Endothelial cell of umbilical vein (primary cell): ENCODE measurements around the gene TNN. TPM values are rescaled to one million over a fixed set of nuclear protein-coding genes. Genes with fewer than 3 reads are reported as not detected.

Experiments used
- BruUV-seq: library from RNA; stranded (reverse); fragments of 400-500 nt; replicated peaks from 2 replicates; lab custom pipeline; 2021; lab: Mats Ljungman, UMichigan
- CTCF ChIA-PET: fragments of 300-600, 350-600 bp; sonication (Branson Sonifier 250); formaldehyde crosslinking; loops from one replicate; lab custom pipeline; 2021; ENCODE audit warnings: antibody characterized with exemption, inconsistent platforms; lab: Charles Lee
- POLR2A ChIA-PET: fragments of 300-600, 350-600 bp; sonication (Branson Sonifier 250); formaldehyde crosslinking; loops from one replicate; lab custom pipeline; 2021; ENCODE audit warnings: antibody characterized with exemption, inconsistent platforms; lab: Charles Lee
- DNase-seq: peaks from one replicate; pipeline ENCODE4 v3.0.0-alpha.2; 2011; ENCODE audit warnings: low read depth, low spot score
- FAIRE-seq: peaks from 2 replicates; lab custom pipeline; 2011; peaks lifted over from hg19 to GRCh38; lab: Jason Lieb, UNC
- H2AFZ ChIP-seq: 2 replicates; pipeline ENCODE4 v1.6.0; 2012; ENCODE audit warnings: low read depth, low read length, control low read depth, inconsistent platforms
- H3K27ac ChIP-seq: 2 replicates; pipeline ENCODE4 v1.5.1; 2011; ENCODE audit warnings: low read depth, mild to moderate bottlenecking, control low read depth, low read length, moderate library complexity; ENCODE audit not compliant: insufficient read depth
- H3K27me3 ChIP-seq, 2 experiments: 2 replicates each; pipeline versions ENCODE4 v1.6.0 to v1.6.1; 2011; ENCODE audit warnings: low read length in 2 of 2, mixed read lengths in 1 of 2; ENCODE audit not compliant: control insufficient read depth in 2 of 2, insufficient read depth in 2 of 2
- H3K36me3 ChIP-seq, 2 experiments: 2 replicates in 1 of 2; 3 replicates in 1 of 2; pipeline ENCODE4 v1.5.1; 2011; ENCODE audit warnings: low read length in 2 of 2, mild to moderate bottlenecking in 1 of 2, moderate library complexity in 1 of 2; ENCODE audit not compliant: control insufficient read depth in 2 of 2, insufficient read depth in 2 of 2; ENCODE audit errors: extremely low read depth in 1 of 2
- H3K4me1 ChIP-seq: 3 replicates; pipeline ENCODE4 v1.5.1; 2011; ENCODE audit warnings: mild to moderate bottlenecking, low read length; ENCODE audit not compliant: control insufficient read depth, insufficient read depth; ENCODE audit errors: extremely low read depth
- H3K4me2 ChIP-seq: 2 replicates; pipeline ENCODE4 v1.6.1; 2011; ENCODE audit warnings: low read length, control low read depth, mixed read lengths; ENCODE audit not compliant: insufficient read depth
- H3K4me3 ChIP-seq, 3 experiments: fragments of 200-600 bp in 1 of 3; sonication (generic), shearing (Covaris generic) in 1 of 3; replicated peaks in 1 of 3; 2 replicates each; pipeline ENCODE4 v1.5.1; 2011 to 2016; ENCODE audit warnings: control low read depth in 3 of 3, low read length in 3 of 3, mild to moderate bottlenecking in 2 of 3, inconsistent platforms in 1 of 3, low read depth in 1 of 3, moderate library complexity in 1 of 3; ENCODE audit not compliant: insufficient read depth in 1 of 3
- H3K79me2 ChIP-seq: 2 replicates; pipeline ENCODE4 v1.6.0; 2012; ENCODE audit warnings: low read length, inconsistent platforms; ENCODE audit not compliant: control insufficient read depth, insufficient read depth
- H3K9ac ChIP-seq: replicated peaks from 2 replicates; pipeline ENCODE3; 2011; ENCODE audit warnings: low read length, control low read depth; ENCODE audit not compliant: insufficient read depth; ENCODE audit errors: extremely low read depth
- H3K9me1 ChIP-seq: replicated peaks from 3 replicates; pipeline ENCODE4 v1.6.0; 2011; ENCODE audit warnings: mild to moderate bottlenecking, low read length; ENCODE audit not compliant: control insufficient read depth, insufficient read depth; ENCODE audit errors: extremely low read depth
- H3K9me3 ChIP-seq: replicated peaks from 2 replicates; pipeline ENCODE4 v1.5.1; 2012; ENCODE audit warnings: low read length, inconsistent platforms; ENCODE audit not compliant: control insufficient read depth, insufficient read depth
- H4K20me1 ChIP-seq: replicated peaks from 2 replicates; pipeline ENCODE3; 2011; ENCODE audit warnings: mild to moderate bottlenecking, low read length; ENCODE audit not compliant: control insufficient read depth, insufficient read depth; ENCODE audit errors: extremely low read depth
- CTCF ChIP-seq, 2 donors: IDR thresholded peaks; 1 replicate in 1 of 2; 2 replicates in 1 of 2; pipeline ENCODE4 v1.5.1; 2011; ENCODE audit warnings: low read length in 2 of 2, mild to moderate bottlenecking in 2 of 2, moderate library complexity in 2 of 2, control low read depth in 1 of 2, inconsistent platforms in 1 of 2, low read depth in 1 of 2; ENCODE audit not compliant: insufficient read depth in 1 of 2; ENCODE audit errors: extremely low read depth in 1 of 2
- EZH2 ChIP-seq: IDR thresholded peaks from 2 replicates; pipeline ENCODE4 v1.6.1; 2012; ENCODE audit warnings: borderline replicate concordance, low read depth, mild to moderate bottlenecking, moderate library complexity, low read length, inconsistent platforms; ENCODE audit not compliant: severe bottlenecking
- FOS ChIP-seq: IDR thresholded peaks from 2 replicates; pipeline ENCODE4 v1.6.1; 2011; ENCODE audit warnings: mild to moderate bottlenecking, low read length, moderate library complexity, borderline replicate concordance; ENCODE audit not compliant: insufficient read depth
- GATA2 ChIP-seq: IDR thresholded peaks from 2 replicates; pipeline ENCODE4 v1.7.0; 2011; ENCODE audit warnings: low read depth, mild to moderate bottlenecking, moderate library complexity, mixed read lengths, low read length; ENCODE audit not compliant: insufficient read length, insufficient read depth
- JUN ChIP-seq: IDR thresholded peaks from 2 replicates; pipeline ENCODE4 v1.6.1; 2011; ENCODE audit warnings: borderline replicate concordance, low read depth; ENCODE audit not compliant: insufficient read length, insufficient read depth
- MAX ChIP-seq: IDR thresholded peaks from 2 replicates; pipeline ENCODE4 v1.6.1; 2011; ENCODE audit not compliant: insufficient read depth, insufficient read length
- MYC ChIP-seq: IDR thresholded peaks from one replicate; pipeline ENCODE4 v1.6.1; 2011; ENCODE audit warnings: mild to moderate bottlenecking, low read depth, low read length
- POLR2A ChIP-seq: IDR thresholded peaks from 2 replicates; pipeline ENCODE4 v1.6.1; 2012; ENCODE audit warnings: low read depth, mild to moderate bottlenecking, control low read depth, low read length
- POLR2AphosphoS5 ChIP-seq: IDR thresholded peaks from 2 replicates; pipeline ENCODE4 v1.6.1; 2012; ENCODE audit warnings: low read depth, mild to moderate bottlenecking, control low read depth, low read length, moderate library complexity; ENCODE audit not compliant: insufficient read depth
- dilution Hi-C: fragments of 300-500 bp; cut with MboI; formaldehyde crosslinking; loops from one replicate; pipeline ENCODE4 v1.15.0; 2019; ENCODE audit warnings: low sequenced_read_pairs; ENCODE audit not compliant: extremely low pct_ligation_motif_present
- intact Hi-C: fragments of 100-400 bp; cut with micrococcal nuclease; formaldehyde crosslinking; loops from one replicate; pipeline ENCODE4 v1.10.0; 2022
- polyA plus RNA-seq, 4 experiments: library from polyadenylated mRNA; depleted of rRNA in 3 of 4; stranded (reverse) in 3 of 4; unstranded in 1 of 4; fragments of >200 nt; gene quantifications; 2 replicates each; pipeline versions ENCODE4 v1.2.1 to v1.2.3, GENCODE V29; 2011 to 2012; ENCODE audit warnings: missing spikeins in 1 of 4
- total RNA-seq: library from RNA; stranded (reverse); gene quantifications from 2 replicates; pipeline ENCODE4 v1.2.3, GENCODE V29; 2021

Gene TNN
- total and polyA plus RNA-seq, 2 donors (not counting 3 experiments of a cell fraction or from before 2014, with no cell fraction given) = not detected

DNA sequence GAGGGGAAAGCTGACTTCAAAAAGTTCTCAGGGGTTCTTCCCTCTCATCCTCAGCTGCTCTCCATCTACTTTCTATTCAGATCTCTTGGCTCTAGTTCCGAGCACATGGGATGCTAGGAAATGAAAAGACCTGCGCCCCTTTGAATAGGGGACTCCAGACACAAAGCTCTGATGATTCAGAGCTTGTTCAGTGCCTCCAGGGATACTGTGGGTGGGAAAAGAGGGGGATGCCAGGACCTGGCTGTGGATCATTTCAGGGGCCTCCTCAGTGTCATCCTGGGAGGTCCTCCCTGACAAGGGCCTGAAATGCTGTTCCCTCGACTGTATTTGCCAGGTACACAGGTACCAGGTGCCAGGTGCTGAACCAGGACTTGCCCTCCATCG is 125.9 kb downstream of the TNN start:
- CTCF ChIA-PET = interaction anchor here (0.8 to 3.8 kb wide), 3 partner anchors 24 to 125 kb away, joined by 3 to 14 read pairs (median 3); no protein-coding TSS in a partner anchor
- Histone ChIP-seq H3K4me2 (peak overlapping the region; percentile 41), H3K9ac (peak overlapping the region; percentile 44)

More for the DNA sequence above, 125.9 kb downstream of the TNN start:
- POLR2A ChIA-PET = no interaction called here
- Histone ChIP-seq H3K4me3 (no peak overlapping the region), H3K9me1 (no peaks in the 10 kb centered on the region), H3K4me1 (peaks cover 26% of the 10 kb centered on the region), H3K9me3 (no peaks in the 10 kb centered on the region), H3K27ac (peak overlapping the region; percentile 14), H3K36me3 (no peaks in the 10 kb centered on the region), H2AFZ (peak overlapping the region; percentile 60), H4K20me1 (no peaks in the 10 kb centered on the region), H3K27me3 (no peaks in the 10 kb centered on the region), H3K79me2 (no peaks in the 10 kb centered on the region)
- peak; percentile 4 for DNase-seq
- no peak for FAIRE-seq
- intact Hi-C loops = loop anchor here (1.0 to 2.0 kb wide), 4 partner anchors 8 to 321 kb away; no protein-coding TSS in a partner anchor
- TF ChIP-seq EZH2 (no peak), MAX (no peak), FOS (no peak), JUN (no peak), POLR2AphosphoS5 (no peak), CTCF (IDR thresholded peaks at IDR 0.05; ENCODE audit: extremely low read depth in 1 of 2, insufficient read depth in 1 of 2, low read depth in 1 of 2, low read length in 2 of 2) (no peak), POLR2A (no peak), GATA2 (no peak), MYC (no peak)
- no TSS peak for BruUV-seq
- dilution Hi-C loops = no loop called here
